Mesodermal cell (in vitro differentiated cells): ENCODE data around the gene SCMH1.

Experiments used
- H3K27ac ChIP-seq: 2 replicates; pipeline ENCODE4 v1.7.0; 2013; ENCODE audit warnings: mild to moderate bottlenecking, low read depth, low read length, moderate library complexity; ENCODE audit not compliant: severe bottlenecking
- H3K36me3 ChIP-seq: 2 replicates; pipeline ENCODE4 v1.7.1; 2013; ENCODE audit warnings: mild to moderate bottlenecking, low read length, moderate library complexity; ENCODE audit not compliant: control insufficient read depth, insufficient read depth
- H3K4me1 ChIP-seq: one replicate; pipeline ENCODE4 v1.7.1; 2013; ENCODE audit warnings: mild to moderate bottlenecking, low read length; ENCODE audit not compliant: insufficient read depth, control insufficient read depth, poor library complexity, severe bottlenecking
- H3K4me3 ChIP-seq: 2 replicates; pipeline ENCODE4 v1.7.0; 2013; ENCODE audit warnings: low read length, control low read depth, mild to moderate bottlenecking; ENCODE audit not compliant: insufficient read depth, poor library complexity, severe bottlenecking; ENCODE audit errors: extremely low read depth
- H3K9me3 ChIP-seq: 2 replicates; pipeline ENCODE4 v1.7.1; 2013; ENCODE audit warnings: mild to moderate bottlenecking, low read length, moderate library complexity; ENCODE audit not compliant: control insufficient read depth
- WGBS, 2 experiments: methylation state at CpG; one replicate each; pipeline ENCODE4 v1.1.5; 2013; ENCODE audit warnings: missing lambda C conversion rate in 2 of 2; ENCODE audit not compliant: insufficient coverage in 2 of 2; 5-methylcytosine and 5-hydroxymethylcytosine counted together

The SCMH1 gene

GRCh38 chr1:41020109-41020576, 222.0 kb downstream of the SCMH1 start:
- H3K36me3 ChIP-seq: peaks cover 37% of the 10 kb centered on the region
- H3K27ac ChIP-seq: no peak overlapping the region
- WGBS, 2 experiments: 95% methylated on average over 17 of the region's 17 CpGs

GRCh38 chr1:41019353-41019745, 222.8 kb downstream of the SCMH1 start:
- WGBS, 2 experiments: 91 to 100% methylated on average over 2 of the region's 2 CpGs
- H3K4me3 ChIP-seq: no peak overlapping the region
- peaks cover 45% of the 10 kb centered on the region for H3K36me3 ChIP-seq
- no peak overlapping the region for H3K27ac ChIP-seq
- no peaks in the 10 kb centered on the region for H3K9me3 ChIP-seq
- peaks cover 9% of the 10 kb centered on the region for H3K4me1 ChIP-seq

More at GRCh38 chr1:41020109-41020576, 222.0 kb downstream of the SCMH1 start:
- Histone ChIP-seq H3K4me1 (peaks cover 9% of the 10 kb centered on the region), H3K9me3 (no peaks in the 10 kb centered on the region), H3K4me3 (no peak overlapping the region)

- H3K9me3 ChIP-seq: no peaks in the 10 kb centered on the region
- 96 to 100% methylated on average over 7 to 8 of the region's 8 CpGs for WGBS, 2 experiments
- H3K27ac ChIP-seq: no peak overlapping the region
- peaks cover 58% of the 10 kb centered on the region for H3K36me3 ChIP-seq
- H3K4me1 ChIP-seq: peaks cover 12% of the 10 kb centered on the region
- H3K4me3 ChIP-seq: no peak overlapping the region
These were observed 224.1 kb downstream of the SCMH1 start for GRCh38 chr1:41018018-41018410.

DNA sequence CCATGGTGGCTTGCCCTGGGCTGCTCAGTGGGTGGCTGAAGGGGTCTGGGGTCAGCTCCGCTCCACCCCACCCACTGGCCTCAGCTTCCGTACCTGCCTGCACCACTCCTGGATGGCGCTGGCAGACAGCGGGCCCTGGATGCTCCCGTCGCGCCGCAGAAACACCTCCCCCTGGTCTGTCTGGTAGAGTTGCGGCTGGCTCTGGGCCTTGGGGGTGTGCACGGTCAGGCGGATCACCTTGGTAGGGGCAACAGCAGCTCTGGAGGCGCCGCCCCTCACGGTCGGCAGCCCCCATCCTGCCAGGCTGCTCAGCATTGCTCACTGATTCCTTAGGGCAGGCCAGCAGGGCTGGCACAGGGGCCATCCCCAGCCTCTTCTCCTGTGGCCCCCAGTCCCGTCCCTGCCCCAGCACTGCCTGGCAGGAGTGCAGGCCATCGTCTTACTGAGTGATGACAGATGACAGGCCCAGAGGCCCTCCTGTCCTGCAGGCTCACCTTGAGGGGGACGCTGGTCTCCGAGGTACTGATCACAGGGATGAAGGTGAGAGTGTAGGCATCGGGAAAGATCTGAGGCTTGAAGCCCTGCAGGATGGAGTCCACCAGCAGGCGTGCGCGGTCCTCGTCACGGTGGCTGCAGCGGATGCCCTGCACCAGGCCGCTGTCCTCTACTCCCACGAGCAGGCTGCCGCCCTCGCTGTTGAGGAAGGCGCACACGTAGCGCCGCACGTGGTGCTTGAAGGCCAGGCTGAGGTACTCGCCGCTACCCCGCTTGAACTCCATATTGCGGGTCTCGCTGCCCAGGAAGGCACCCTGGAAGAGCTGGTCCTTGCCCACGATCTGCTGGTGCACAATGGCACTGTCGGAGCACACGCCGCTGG, 224.7 kb downstream of the SCMH1 start:
- Histone ChIP-seq H3K36me3 (peaks cover 64% of the 10 kb centered on the region), H3K27ac (no peak overlapping the region), H3K9me3 (no peaks in the 10 kb centered on the region), H3K4me3 (no peak overlapping the region), H3K4me1 (peaks cover 15% of the 10 kb centered on the region)
- 96% methylated on average over 41 to 44 of the region's 44 CpGs for WGBS, 2 experiments

GRCh38 chr1:41015897-41016470, 226.1 kb downstream of the SCMH1 start:
- no peak overlapping the region for H3K27ac ChIP-seq
- 92 to 97% methylated on average over 12 of the region's 13 CpGs for WGBS, 2 experiments
- H3K4me1 ChIP-seq: peaks cover 6% of the 10 kb centered on the region
- H3K36me3 ChIP-seq: peaks cover 78% of the 10 kb centered on the region
- no peaks in the 10 kb centered on the region for H3K9me3 ChIP-seq
- no peak overlapping the region for H3K4me3 ChIP-seq

DNA sequence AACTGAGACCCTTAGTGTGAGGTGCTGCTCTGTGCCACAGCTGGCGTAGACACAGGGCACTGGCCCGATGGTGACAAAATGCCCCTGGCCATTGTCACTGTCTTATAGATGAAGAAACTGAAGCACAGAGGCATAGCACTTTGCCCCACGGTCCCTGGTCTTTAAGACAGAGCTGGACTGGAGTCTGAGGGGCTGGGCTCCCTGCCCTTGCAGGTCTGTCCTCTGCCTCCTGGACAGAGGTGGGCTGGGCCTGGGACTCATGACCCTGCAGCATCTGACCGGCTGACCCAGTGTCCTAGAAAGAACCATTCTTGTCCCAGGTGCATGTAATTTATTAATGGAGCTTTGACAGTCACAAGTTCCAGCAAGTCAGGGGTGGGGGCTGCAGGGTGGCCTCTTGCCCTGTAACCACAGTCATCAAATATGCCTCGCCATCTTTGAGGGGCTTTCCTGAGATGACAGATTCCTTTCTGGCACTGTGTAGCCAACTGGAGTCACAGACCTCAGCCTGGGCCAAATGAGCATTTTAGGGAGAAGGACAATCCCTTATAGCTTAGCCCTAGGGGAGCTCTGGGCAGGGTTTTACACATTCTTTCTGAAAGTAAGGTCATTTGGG, 226.7 kb downstream of the SCMH1 start:
- 94 to 97% methylated on average over 5 of the region's 5 CpGs for WGBS, 2 experiments

GRCh38 chr1:41014871-41015270, 227.2 kb downstream of the SCMH1 start:
- H3K27ac ChIP-seq: no peak overlapping the region
- peaks cover 88% of the 10 kb centered on the region for H3K36me3 ChIP-seq
- peaks cover 6% of the 10 kb centered on the region for H3K4me1 ChIP-seq
- 96 to 98% methylated on average over 8 of the region's 8 CpGs for WGBS, 2 experiments
- H3K4me3 ChIP-seq: no peak overlapping the region
- H3K9me3 ChIP-seq: no peaks in the 10 kb centered on the region

More for the DNA sequence above, 226.7 kb downstream of the SCMH1 start:
- Histone ChIP-seq H3K4me1 (peaks cover 6% of the 10 kb centered on the region), H3K36me3 (peaks cover 84% of the 10 kb centered on the region), H3K9me3 (no peaks in the 10 kb centered on the region), H3K27ac (no peak overlapping the region), H3K4me3 (no peak overlapping the region)

- H3K36me3 ChIP-seq: peaks cover 89% of the 10 kb centered on the region
- peak overlapping the region; percentile 53 for H3K27ac ChIP-seq
- 95 to 98% methylated on average over 7 of the region's 7 CpGs for WGBS, 2 experiments
- H3K9me3 ChIP-seq: no peaks in the 10 kb centered on the region
- H3K4me1 ChIP-seq: peaks cover 6% of the 10 kb centered on the region
- H3K4me3 ChIP-seq: no peak overlapping the region
These were observed 228.3 kb downstream of the SCMH1 start for GRCh38 chr1:41013796-41014195.

DNA sequence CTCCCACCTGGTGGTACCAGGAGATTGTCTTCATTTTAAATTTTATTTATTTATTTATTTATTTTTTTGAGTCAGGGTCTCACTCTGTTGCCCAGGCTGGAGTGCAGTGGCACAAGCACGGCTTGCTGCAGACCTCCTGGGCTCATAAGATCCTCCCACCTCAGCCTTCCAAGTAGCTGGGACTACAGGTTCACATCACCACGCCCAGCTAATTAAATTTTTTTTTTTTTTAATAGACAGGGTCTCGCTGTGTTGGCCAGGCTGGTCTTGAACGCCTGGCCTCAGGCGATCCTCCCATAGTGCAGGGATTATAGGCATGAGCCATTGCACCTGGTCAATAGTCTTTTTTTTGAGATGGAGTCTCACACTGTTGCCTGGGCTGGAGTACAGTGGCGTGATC, 229.1 kb downstream of the SCMH1 start:
- Histone ChIP-seq H3K4me3 (no peak overlapping the region), H3K36me3 (peaks cover 94% of the 10 kb centered on the region), H3K4me1 (peaks cover 9% of the 10 kb centered on the region), H3K27ac (no peak overlapping the region), H3K9me3 (no peaks in the 10 kb centered on the region)
- 90 to 96% methylated on average over 4 to 6 of the region's 6 CpGs for WGBS, 2 experiments

- WGBS, 2 experiments: 100% methylated on average over 1 of the region's 1 CpG; no CpG with 5 or more reads in 1 of the 2 experiments
- Histone ChIP-seq H3K4me1 (peaks cover 25% of the 10 kb centered on the region), H3K27ac (no peak overlapping the region), H3K4me3 (no peak overlapping the region), H3K36me3 (peaks cover 100% of the 10 kb centered on the region), H3K9me3 (no peaks in the 10 kb centered on the region)
These were observed 231.8 kb downstream of the SCMH1 start for GRCh38 chr1:41010345-41010744.
